GM21360 (cell line): Measurements from ENCODE around the gene RPUSD4.

Source experiments
- ATAC-seq: cut with Tn5 transposase; IDR thresholded peaks from one replicate; pipeline ENCODE4 v1.9.1; 2021; ENCODE audit warnings: mild to moderate bottlenecking, moderate library complexity; ENCODE audit not compliant: unreplicated experiment

Gene RPUSD4

DNA sequence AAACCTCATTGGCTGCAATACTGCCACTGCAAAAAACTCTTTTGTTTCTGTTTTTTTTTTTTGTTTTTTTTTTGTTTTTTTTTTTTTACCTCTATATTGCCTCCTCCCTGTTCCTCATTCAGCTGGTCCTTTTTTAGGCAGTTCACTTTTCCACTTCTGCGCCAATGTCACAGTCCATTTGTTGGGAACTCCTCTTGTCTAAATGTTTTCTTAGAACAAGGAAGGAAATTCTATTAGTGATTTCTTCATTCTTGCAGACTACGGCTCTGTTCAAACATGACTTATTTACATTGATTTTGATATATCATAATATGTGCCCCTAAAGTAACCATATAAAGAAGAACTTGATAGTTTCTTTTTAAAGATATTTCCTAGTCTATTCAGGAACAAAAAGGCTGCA is 3.0 kb upstream of the RPUSD4 start:
- no peak for ATAC-seq

DNA sequence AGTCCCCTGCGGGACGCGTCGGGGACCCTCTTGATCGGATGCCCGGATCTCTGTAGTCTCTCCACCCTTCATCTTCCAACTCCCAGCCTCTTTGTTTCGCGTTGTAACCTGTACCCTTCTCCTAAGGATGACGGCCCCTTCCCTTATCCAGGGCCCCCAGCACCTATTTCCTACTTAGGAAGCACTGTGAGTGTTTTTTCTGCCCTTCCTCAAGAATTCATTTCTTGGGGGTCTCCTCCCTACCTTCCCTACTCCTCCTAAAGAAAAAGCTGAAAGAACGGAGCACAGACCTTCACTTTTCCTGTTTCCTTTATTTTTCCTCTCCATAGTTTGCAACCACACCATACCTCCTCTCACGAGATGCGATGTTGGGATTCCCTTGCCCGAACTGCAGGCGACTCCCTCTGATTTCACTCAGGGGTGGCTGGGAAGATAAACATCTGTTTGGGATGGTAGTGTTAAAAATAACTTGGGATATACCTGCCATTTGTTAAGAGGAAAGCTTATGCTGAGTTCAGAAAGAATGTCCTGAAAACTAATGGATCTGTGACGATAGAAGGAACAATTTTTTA is 725 bp upstream of the RPUSD4 start:
- ATAC-seq: no peak

DNA sequence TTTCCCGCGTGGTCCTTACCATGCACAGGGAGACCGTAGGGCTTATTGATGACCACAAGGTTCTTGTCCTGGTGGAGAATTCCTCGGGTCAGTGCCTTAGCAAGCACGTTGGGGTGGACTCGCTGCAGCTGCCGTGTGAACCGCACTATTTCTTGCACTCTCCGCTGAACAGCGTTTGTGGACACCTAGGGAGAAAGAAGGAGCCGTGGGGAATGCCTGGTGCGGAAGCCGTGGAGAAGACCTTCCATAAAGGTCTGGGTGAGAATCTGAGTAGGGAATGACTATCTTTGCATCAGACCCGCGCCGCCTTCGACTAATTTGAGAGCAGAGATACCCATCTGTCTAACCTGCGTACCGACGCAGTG is 597 bp downstream of the RPUSD4 start:
- ATAC-seq: no peak

DNA sequence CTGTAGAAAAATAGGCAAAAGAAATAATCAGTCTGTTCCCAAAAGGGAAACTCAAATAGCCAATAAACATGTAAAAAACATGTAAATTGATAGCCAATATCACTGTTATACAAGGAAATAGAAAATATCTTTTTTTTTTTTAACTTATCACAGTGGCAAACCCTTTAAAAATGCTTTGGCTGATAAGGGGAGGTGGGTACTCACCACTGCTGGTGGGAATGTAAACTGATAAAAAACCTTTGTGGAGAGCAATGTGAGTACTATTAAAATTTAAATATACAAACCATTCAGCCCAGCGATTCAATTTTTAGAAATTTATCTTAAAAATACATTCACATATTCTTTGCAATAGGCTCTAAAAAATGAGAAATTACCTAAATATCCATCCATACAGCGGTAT is 3.6 kb downstream of the RPUSD4 start:
- no peak for ATAC-seq

DNA sequence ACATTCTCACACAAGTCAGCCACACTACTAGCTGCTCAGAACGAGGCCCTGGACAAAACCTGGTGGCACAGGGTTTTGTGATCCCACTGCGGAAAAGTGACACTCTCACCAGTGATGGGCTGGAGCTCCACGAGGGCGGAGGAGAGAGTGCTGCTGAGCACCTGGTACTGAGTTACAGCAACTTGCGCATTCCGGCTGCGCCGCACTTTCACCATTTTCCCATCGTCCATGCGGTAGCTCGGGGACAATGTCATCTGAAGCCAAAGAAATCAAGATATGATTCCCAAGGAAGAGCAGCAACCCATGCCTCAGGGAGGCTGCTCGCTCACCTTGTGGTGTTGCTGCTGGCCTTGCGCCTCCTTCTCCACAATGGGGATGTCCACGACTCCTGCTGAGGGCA is 6.1 kb downstream of the RPUSD4 start:
- ATAC-seq: no peak

DNA sequence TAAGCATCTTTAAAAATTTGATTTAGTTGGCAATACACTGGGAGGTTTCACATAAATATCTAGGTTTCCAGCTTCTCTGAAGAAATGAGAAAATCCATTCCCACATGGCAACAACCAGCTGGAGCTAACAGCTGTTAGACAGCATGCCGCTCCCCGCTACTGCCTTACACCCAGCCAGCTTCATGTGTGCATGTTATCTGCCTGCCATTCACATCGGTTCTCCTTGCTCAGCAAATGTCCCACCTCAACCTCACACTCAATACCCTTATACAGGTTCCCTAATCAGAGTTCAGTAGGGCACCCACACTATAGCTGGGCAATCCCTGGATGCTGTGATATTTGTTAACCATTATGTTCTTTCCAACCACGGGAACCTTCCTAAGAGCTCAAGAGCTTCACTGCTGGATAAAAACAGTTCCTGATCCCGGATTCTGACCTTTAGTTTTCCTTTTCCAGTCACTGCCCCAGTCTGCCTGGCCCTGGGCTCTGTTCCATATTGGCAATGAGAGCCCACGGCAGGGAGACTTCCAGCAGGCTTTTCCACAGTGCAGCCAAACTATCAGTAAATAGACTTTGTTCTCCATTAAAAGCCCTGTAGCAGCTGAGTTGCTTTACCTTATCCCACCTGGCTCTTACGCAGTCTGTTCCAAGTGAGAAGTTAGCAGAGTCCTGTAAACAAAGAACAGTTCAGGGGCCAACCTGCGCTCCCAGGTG is 8.6 kb downstream of the RPUSD4 start:
- no peak for ATAC-seq

DNA sequence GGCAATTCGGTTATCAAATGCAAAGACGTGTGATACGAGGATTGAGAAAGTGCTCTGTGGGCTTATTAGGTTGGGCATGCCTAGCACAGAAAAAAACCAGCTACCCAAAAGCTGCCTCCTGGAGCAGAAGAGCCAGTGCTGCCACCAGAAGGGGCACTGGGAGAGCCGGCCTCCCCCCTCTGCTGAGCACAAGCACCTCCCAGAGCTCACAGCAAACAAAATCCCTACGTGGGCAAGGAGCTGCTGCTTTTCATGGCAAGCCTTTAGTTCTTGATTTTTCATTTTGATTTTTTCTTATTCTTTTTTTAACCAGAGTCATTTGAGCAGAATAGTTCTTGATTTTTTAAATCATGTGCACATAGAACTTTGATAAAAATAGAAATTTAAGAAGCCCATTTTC is 12.8 kb downstream of the RPUSD4 start:
- ATAC-seq: no peak

DNA sequence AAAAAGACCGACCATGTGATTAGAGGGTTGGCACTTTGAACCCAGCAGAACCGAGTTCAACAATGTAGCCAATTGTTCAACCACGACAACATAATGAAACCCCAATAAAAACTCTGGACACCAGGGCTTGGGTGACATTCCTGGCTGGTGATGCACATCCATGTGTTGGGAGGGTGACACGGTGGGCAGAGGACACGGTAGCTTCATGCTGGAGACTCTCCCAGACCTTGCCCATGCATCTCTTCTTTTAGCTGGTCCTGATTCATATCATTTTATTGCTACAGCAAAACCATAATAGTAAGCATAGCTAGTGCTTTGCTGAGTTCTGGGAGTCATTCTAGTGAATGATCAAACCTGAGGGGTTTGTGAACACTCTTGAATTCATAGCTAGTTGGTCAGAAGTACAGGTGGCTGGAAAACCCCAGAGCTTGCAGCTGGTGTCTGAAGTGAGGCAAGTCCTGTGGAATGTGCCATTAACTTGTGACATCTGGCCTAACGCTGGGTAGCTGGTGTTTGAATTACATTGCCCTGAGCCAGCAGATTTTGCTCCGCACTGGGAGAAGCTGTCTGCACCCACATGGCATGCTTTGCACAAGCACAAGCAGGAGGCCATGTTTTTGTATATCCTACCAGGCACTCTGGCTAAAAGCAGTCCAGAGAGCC is 14.0 kb downstream of the RPUSD4 start:
- no peak for ATAC-seq

DNA sequence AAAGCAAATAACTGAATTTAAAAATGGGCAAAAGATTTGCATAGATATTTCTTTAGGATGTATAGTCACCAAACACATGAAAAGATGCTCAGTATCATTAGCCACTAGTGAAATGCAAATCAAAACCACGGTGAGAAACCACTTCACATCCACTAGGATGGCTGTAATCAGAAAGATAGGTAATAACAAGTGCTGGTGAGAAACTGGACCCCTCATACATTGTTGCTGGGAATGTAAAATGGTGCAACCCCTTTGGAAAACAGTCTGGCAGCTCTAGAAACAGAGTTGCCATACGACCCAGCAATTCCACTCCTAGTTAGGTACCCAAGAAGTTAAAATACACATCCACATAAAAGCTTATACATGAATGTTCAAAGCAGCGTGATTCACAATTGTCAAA is 16.3 kb downstream of the RPUSD4 start:
- ATAC-seq: no peak

DNA sequence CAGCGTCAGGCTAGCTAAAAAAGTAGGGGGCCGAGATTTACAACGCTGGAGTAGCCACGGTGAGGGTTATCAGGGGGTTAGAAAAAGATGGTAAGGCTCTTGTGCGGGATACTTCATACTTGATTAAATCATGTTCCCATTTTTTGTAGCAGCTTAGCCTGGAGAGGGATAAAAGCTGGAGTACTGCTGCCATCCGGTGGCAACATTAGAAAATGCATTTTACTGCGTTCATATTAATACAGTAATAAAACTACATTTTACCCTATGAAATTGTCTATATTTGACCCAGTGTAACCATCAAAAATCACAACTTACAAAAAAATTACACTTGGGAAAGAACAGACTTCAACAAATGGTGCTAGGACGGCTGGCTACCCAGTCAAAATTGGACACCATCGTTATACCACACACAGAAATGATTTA is 17.3 kb downstream of the RPUSD4 start:
- ATAC-seq: no peak

DNA sequence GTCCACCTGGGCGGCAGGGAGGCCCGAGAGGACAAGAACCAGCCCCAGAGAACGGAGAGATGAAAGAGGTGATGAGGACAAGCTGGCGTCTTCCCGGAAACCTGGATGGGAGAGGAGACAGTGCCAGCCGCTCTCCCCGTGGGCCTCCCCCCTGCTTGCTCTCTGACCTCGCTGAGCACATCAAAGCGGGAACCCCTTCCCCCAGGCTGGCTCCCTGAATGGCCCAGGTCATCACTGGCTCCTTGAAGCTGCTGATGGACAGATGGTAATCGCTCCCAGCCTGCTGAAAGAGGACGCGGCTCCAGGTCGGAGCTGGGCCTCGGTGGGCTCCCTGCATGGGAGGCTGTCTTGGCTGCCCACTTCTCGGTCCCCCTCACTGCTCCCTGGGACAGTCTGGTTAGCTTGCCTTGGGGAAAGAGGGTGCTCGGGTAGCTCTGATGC is 18.4 kb downstream of the RPUSD4 start:
- ATAC-seq: no peak

DNA sequence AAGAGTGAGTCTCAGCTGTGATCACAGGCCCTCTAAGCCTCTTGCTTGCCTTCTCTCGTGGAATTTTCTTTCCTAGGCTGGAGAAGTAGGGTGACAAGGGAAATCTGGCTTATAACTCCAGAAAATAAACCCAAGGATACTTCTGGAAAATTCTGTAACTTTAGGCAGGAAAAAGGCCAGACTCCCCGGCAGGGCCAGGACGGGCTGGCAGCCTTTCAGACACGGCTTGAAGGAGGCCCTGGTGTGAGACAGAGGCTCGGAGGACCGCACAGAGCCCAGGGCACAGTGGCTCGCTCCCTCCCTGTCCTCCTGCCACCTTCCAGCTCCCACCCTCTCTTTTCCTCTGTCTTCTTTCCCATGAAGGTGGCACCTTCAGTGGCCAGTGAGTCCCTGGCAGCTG is 19.1 kb downstream of the RPUSD4 start:
- ATAC-seq: no peak

DNA sequence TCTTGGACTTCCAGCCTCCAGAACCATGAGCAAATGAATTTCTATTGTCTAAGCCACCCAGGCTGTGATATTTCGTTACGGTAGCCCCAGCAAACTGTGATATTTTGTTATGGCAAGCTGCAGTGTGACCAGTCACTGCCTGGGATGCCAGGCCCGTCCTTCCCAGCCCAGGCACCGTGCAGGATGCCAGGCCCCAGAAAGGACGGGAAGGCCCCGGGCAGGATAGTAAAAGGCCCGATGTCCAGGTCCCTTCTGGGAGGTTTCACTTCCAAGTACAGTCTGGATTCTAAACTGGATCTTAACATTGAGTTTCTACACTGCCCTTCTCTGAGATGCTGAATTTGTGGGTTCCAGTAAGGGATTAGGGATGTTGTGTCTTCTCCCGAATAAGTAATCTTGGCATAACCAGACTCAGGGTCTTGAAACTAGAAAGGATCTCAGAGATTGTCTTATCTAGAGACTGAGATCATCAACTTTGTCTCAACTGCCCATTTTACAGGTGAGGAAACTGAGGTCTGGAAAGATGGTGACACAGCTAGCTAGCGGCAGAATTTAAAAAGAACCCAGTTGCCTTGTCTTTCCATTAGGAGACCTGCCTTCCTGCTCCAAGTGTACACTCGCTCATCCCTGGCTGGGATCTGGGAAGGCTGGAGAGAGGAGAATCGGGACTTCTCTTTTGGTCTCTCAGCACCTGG is 19.9 kb downstream of the RPUSD4 start:
- no peak for ATAC-seq

DNA sequence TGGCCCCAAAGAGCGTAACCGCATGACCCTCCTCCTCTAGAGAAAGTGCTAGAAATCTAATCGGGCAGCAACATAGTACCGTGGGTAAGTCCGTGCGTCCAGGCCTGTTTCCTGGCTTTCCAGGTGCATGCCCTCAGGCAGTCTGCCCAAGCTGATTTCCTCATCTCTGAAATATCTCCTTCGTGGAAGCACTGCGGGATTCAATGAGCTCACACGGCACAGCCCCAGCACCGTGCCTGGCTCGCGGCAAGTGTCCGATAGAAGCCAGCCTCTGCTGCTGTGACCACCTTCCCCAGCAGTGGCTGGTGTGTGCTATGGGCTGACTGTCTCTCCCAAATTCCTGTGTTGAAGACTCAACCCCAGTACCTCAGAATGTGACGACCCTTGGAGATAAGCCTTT is 20.7 kb downstream of the RPUSD4 start:
- no peak for ATAC-seq

DNA sequence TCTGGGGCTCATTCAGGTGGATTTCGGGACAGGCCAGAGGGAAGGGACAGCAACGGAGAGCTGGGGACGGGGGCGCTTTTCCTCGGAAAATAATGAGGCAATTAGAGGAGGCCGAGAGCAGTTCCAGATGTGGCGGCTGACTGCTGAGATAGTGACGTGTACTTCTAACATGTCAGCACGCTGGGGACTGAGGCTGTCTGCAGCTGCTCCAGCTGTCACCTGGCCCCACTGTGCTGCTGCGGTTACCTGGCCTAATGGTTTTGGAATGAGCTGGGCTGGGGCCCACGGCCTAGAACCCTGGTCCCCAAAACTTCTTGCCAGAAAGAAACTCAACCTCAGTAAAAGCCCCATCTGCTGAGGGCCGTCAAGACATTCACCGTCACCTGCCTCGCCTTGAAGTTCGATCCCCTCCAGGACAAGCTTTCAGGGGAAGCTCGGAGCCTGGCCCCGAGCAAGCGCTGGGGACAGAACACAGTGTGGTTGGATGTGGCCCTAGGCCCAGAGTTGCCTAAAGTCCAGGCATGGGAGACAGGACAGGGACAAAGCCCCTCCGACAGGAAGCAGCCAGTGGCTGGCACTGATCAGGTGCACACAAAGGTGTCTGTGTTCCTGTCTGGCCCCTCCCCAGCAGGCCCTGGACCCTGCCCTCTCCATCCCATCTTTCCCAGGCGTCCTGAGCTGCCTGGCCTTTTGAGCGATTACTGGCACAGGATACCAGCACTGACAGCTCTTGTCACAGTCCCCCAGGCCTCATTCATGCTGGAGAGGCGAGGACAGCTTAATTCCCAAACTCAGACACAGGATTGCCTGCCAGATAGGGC is 22.1 kb downstream of the RPUSD4 start:
- ATAC-seq: peak; percentile 67

DNA sequence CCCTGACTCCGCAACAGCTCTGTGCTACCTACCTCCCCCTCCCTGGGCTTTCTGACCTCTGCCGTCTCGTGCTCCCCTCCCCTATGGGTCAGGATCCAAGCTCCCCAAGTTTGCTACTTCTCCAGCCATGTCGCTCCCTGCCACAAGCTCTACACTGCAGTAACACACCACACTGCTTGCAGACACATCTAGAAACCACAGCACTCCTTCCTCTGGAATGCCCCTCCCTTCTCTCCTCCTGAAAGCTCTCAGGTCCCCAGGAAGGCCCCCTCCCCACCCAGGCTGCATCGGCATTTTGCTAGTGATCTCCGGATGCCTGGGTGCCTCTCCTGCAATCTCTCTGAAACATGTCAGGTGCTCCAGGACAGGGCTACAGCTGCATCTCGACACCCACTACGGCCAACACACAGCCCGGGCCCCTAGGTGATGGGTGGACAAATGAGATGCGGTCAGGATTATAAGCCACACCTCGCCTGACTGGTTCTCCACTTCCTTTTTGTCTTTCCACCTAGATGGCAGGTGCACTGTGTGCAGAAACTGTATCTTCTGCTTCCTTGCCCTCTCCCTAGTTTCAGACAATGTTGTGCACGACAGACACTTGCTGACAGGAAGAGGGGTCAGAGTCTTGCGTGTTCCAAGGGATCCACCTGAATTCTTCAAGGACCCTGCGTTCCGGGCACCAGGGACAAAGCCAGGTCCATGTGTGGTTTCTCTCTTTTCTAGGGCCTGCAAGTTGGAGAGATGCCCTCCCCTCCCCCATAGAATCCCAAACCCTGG is 22.9 kb downstream of the RPUSD4 start:
- peak; percentile 68 for ATAC-seq

DNA sequence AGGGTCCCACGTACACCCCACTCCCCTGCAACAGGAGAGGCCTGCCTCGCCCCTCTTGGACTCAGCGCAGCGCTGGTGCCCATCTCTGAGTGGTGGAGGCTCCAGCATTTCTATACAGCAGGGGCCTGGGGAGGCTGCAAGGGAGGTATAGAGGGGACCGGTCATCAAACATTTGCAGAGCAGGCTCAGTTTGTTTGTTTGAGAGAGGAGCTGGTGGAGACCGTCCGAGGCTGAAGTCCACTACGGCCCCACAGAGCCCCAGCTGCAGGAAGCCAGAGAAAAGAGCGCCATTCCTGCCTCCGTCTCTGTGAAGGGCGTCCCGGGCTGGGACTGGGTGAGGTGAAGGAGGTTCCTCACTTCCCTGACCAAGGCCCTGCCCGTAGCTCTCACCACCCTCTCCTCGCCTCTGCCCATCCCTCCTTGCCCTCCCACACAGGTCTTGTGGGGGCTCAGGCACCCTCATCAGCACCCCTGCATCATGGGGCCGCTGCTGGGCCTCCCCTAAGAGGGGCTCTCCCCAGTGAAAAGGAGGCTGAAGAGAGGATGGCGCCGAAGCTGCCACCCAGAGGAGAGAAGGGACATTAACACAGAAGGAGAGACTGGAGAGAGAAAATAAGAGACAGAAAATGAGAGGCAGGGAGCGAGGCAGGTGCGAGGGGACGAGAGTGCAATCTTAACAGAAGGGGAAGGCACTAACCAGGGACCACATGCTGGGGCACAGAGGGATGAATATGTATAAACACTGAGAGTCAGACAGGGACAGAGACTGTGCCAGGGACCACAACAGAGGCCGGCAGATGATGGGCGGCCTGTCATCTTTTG is 24.5 kb downstream of the RPUSD4 start:
- no peak for ATAC-seq

DNA sequence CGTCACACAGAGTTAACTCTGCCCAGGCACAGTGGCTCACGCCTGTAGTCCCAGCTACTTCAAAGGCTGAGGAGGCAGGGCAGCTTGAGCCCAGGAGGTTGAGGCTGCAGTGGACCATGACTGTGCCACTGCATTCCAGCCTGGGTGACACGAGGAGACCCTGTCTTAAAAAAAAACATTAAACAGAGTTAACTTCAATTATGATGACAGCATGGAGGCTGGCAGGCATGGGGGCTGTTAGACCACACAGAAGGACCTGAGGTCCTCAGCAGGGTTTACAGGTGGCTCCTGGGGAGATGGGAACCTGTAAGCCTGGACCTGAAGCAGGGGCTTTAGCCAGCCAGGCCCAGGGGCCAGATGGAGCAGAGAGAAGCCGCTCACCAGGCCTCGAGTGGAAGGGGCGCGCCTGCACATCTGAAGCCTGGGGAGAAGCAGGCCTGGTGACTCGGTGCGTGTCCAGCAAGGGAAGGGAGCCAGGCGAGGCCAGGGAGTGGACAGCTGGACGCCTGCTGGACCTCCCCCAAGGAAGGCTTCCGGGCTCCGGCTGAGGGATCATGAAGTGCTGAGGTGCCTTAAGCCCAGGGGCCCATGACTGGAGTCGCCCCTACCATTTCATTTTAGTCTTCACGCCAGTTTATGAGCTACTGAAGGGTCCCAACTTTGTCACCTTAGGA is 25.3 kb downstream of the RPUSD4 start:
- no peak for ATAC-seq
